GM19452 (cell line): ENCODE measurements around the gene BCL2A1.
A peak's percentile ranks its signal among the peaks of the same experiment; 100 is the strongest.
"Not testable (repeated sequence)": the region's sequence is repeated elsewhere in the genome, so short reads cannot be mapped to it uniquely, and the experiment has no call there.

Source experiments
- ATAC-seq: cut with Tn5 transposase; IDR thresholded peaks from one replicate; pipeline ENCODE4 v1.9.1; 2021; ENCODE audit not compliant: unreplicated experiment

Gene BCL2A1

GRCh38 chr15:79970624-79971434 lies at the start of gene BCL2A1:
BCL2A1 (minus strand) TSS chr15:79971196; CDS start chr15:79971119, 77 bp downstream.
- peak; percentile 69 for ATAC-seq

- no peak for ATAC-seq
Measured at GRCh38 chr15:80020731-80021130, 49.7 kb upstream of the BCL2A1 start.

- ATAC-seq, result not testable (repeated sequence)
Measured at GRCh38 chr15:80020149-80020548, 49.2 kb upstream of the BCL2A1 start.

GRCh38 chr15:80019168-80019745 lies 48.3 kb upstream of the BCL2A1 start:
- no peak for ATAC-seq

GRCh38 chr15:80017139-80017538 lies 46.1 kb upstream of the BCL2A1 start:
- ATAC-seq, result not testable (repeated sequence)

GRCh38 chr15:80016506-80016905 lies 45.5 kb upstream of the BCL2A1 start:
- ATAC-seq, result not testable (repeated sequence)

GRCh38 chr15:80015156-80015555 lies 44.2 kb upstream of the BCL2A1 start:
- ATAC-seq, result no peak

- ATAC-seq, result not testable (repeated sequence)
Measured at GRCh38 chr15:80014186-80014585, 43.2 kb upstream of the BCL2A1 start.

GRCh38 chr15:80012060-80012726 lies 41.2 kb upstream of the BCL2A1 start:
- no peak for ATAC-seq

- ATAC-seq, result no peak
Measured at GRCh38 chr15:80011596-80011995, 40.6 kb upstream of the BCL2A1 start.

GRCh38 chr15:80011041-80011523 lies 40.1 kb upstream of the BCL2A1 start:
- peak; percentile 47 for ATAC-seq

GRCh38 chr15:80010131-80010673 lies 39.2 kb upstream of the BCL2A1 start:
- ATAC-seq, result peak; percentile 40

- no peak for ATAC-seq
Measured at GRCh38 chr15:80007532-80007931, 36.5 kb upstream of the BCL2A1 start.

- no peak for ATAC-seq
Measured at GRCh38 chr15:80006946-80007345, 36.0 kb upstream of the BCL2A1 start.

- no peak for ATAC-seq
Measured at GRCh38 chr15:80003934-80004472, 33.0 kb upstream of the BCL2A1 start.

- ATAC-seq, result no peak
Measured at GRCh38 chr15:80003171-80003570, 32.2 kb upstream of the BCL2A1 start.

GRCh38 chr15:80002267-80002666 lies 31.3 kb upstream of the BCL2A1 start:
- ATAC-seq, result no peak

- ATAC-seq, result no peak
Measured at GRCh38 chr15:79994615-79995014, 23.6 kb upstream of the BCL2A1 start.

GRCh38 chr15:79991826-79992225 lies 20.8 kb upstream of the BCL2A1 start:
- ATAC-seq, result no peak

- ATAC-seq, result no peak
Measured at GRCh38 chr15:79990997-79991334, 20.0 kb upstream of the BCL2A1 start.

- no peak for ATAC-seq
Measured at GRCh38 chr15:79990280-79990996, 19.4 kb upstream of the BCL2A1 start.
